ENCODE measurements around the gene LRP11. TPM values are rescaled to one million over a fixed set of nuclear protein-coding genes. Genes with fewer than 3 reads are reported as not detected.
"Not testable (repeated sequence)": the region's sequence is repeated elsewhere in the genome, so short reads cannot be mapped to it uniquely, and the experiment has no call there.

Gene LRP11
- polyA plus RNA-seq, 3 donors, result 2.2 to 11.6 (median 10.7) TPM

DNA sequence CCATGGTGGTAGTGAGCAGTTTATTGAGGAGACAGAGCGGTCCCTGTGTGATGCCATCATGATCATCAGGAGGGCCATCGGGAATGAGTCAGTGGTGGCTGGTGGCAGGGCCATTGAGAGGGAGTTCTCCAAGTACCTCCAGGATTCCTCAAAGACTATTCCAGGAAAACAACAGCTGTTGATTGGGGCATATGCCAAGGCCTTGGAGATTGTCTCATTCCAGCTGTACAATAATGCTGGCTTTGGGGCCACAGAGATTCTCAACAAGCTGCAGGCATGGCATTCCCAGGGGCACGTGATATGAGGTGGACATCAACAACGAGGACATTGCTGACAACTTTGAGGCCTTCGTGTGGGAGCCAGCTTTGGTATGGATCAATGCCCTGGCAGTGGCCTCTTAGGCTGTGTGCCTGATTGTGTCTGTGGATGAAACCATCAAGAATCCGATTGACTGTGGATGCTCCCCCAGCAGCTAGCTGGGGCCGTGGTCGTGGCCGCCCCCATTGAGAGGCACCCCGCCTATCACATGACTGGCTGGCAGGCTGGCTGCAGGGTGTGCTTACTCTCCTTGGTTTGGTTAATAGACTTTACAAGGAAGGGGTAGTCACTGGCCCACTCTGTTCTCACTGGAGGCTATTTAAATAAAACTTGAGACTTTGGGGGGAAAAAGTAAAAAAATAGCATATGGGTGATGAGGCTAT lies 17.1 kb upstream of the LRP11 start:
- whole genome bisulfite sequencing, 3 donors, result 75 to 86% (median 81%) methylated on average over 10 of the region's 10 CpGs

GRCh38 chr6:149877659-149878058 lies 13.5 kb upstream of the LRP11 start:
- WGBS, 3 donors, result 91 to 95% (median 91%) methylated on average over 1 of the region's 1 CpG
- H3K27ac ChIP-seq (ENCODE audit: low read depth, low read length), result no peak overlapping the region

More for the DNA sequence above, 17.1 kb upstream of the LRP11 start:
- no peak overlapping the region for H3K27ac ChIP-seq (ENCODE audit: low read depth, low read length)

DNA sequence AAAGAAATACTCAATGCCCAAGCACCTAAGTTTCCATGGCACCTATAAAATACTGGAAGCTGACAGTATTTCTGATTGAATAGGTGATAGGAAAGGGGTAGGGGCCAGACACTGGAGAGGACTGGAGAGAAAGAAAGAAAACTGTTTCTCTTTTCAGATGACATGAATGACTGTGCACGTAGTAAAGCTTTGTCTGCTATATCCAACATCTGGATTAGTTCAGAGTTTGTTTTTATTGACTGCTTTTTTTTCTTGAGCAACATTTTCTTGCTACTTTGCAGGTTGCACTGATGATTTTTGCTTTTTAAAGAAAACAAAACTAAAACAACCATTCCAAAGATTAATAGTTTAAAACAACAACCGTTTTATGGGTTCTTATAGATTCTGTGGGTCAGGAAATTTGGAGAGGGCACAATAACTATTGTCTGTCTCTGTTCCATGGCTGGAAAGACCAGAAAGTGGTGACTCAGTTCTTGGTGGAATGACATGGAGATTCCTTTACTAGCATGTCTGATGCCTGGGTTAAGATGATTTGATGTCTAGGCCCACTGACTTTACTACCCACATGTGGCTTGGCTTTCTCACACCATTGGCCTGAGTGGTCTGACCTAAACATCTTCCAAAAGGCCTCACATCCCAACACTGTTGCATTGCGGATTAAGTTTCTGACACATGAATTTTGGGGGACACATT lies 12.2 kb upstream of the LRP11 start:
- WGBS, 3 donors, result 78 to 84% (median 83%) methylated on average over 3 of the region's 3 CpGs
- H3K27ac ChIP-seq (ENCODE audit: low read depth, low read length), result no peak overlapping the region

- 75 to 90% (median 86%) methylated on average over 1 of the region's 1 CpG for WGBS, 3 donors
- H3K27ac ChIP-seq (ENCODE audit: low read depth, low read length), result no peak overlapping the region
These were observed 8.1 kb upstream of the LRP11 start for GRCh38 chr6:149872233-149872632.

DNA sequence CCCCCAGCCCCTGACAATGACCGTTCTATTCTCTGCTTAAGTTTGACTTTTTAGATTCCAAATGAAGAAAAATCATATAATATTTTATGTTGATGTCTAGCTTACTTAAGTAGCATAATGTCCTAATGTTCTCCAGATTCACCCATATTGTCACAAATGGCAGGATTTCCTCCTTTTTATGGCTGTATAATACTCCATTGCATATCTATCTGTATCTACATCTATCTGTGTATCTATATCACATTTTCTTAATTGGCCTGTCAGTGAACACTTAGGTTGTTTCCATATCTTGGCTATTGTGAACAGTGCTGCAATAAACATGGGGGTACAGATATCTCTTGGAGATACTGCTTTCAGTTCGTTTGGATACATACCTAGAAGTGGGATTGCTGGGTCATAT lies 7.0 kb upstream of the LRP11 start:
- WGBS, 3 donors, result 79 to 92% (median 92%) methylated on average over 2 of the region's 2 CpGs
- no peak overlapping the region for H3K27ac ChIP-seq (ENCODE audit: low read depth, low read length)

- H3K27ac ChIP-seq (ENCODE audit: low read depth, low read length), result no peak overlapping the region
- 63 to 88% (median 69%) methylated on average over 10 of the region's 10 CpGs for WGBS, 3 donors
These were observed 5.2 kb upstream of the LRP11 start for GRCh38 chr6:149869275-149869892.

- 53 to 59% (median 54%) methylated on average over 4 of the region's 4 CpGs for WGBS, 3 donors
- no peak overlapping the region for H3K27ac ChIP-seq (ENCODE audit: low read depth, low read length)
These were observed 3.9 kb upstream of the LRP11 start for GRCh38 chr6:149867876-149868640.

- WGBS, 3 donors, result 14 to 17% (median 17%) methylated on average over 23 of the region's 23 CpGs
- H3K27ac ChIP-seq (ENCODE audit: low read depth, low read length), result no peak overlapping the region
These were observed 698 bp upstream of the LRP11 start for GRCh38 chr6:149864578-149865535.

DNA sequence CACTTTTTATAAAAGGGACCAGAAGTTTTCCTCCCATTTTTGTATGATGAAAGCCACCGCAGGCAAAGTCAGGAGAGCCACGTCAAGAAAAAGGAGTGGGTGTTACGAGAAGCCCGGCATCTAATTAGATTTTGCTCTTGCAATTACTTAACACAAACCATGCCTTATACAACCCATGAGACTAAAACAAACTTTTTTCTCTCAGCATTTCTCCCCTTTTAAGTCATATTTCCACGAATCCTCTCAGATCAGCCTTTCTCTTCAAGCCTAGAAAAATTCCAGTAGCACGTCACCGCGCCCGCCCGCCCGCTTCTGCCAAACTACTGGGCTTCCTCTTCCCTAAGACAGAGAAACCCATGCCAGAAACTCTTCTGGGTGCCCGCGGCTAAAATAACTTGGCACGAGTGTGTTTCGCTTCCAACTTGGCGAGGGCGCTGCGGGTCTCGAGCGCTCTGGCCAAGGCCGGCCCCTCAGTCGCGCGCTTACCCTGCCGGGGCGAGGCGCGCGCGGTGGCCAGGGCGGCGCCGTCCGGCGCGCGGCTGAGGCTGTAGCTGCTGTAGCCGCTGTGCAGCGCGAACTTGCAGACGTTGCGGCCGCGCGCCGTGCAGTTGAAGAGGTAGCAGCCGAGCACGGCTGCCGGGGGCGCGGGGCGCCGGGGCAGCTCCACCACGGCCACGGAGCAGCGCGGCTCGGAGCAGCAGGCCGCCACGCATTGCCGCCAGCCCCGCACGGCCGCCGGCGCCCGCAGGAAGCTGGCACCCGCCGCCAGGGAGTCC lies 1.0 kb downstream of the LRP11 start:
- 1% methylated on average over 63 to 69 of the region's 69 CpGs for WGBS, 3 donors
- H3K27ac ChIP-seq (ENCODE audit: low read depth, low read length), result no peak overlapping the region

DNA sequence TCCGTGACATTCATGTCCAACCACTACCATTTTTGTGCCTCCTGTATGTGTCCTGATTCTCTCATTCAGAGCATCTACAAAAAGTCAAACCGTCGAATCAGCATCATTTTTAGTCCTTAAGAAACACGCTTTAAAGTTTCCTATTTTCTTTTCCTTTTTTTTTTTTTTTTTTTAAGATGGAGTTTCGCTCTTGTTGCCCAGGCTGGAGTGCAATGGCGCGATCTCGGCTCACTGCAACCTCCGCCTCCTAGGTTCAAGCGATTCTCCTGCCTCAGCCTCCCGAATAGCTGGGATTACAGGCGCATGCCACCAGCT lies 1.8 kb downstream of the LRP11 start:
- WGBS, 3 donors, result 72 to 95% (median 90%) methylated on average over 8 to 9 of the region's 12 CpGs
- not testable (repeated sequence) for H3K27ac ChIP-seq (ENCODE audit: low read depth, low read length)

DNA sequence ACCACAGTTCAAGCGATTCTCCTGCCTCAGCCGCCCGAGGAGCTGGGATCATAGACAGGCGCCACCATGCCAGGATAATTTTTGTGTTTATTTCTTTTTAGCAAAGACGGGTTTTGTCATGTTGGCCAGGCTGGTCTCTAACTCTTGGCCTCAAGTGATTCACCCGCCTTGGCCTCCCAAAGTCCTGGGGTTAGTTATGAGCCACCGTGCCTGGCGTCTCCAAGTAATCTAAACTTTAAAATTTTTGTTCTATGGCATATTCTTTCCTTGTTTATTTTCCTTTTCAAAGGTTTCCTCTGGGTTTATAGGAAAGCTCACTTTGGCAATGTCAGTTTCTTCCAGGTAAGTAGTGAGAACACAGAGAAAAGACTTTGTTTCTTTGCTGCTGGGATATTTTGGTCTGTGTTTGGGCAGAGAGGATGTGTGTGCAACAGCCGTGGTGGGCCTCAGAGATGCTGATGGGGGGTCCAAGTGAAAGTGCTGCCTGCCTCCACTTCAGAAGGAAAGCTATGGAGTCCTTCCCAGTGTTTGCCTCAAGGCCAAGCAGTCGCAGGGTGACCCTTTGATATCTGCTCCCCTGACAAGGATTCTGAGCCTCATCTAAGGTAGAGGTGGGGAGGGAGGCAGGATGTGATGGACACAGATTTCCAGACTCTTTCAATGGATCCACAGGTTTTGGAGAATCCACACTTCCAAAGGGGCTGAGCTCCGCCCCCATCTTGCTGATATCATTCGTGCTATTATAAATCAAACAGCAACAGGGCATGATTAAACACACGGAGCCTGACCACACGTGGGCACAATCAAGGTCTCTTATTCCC lies 2.3 kb downstream of the LRP11 start:
- no peak overlapping the region for H3K27ac ChIP-seq (ENCODE audit: low read depth, low read length)
- 71 to 87% (median 87%) methylated on average over 14 of the region's 14 CpGs for WGBS, 3 donors

DNA sequence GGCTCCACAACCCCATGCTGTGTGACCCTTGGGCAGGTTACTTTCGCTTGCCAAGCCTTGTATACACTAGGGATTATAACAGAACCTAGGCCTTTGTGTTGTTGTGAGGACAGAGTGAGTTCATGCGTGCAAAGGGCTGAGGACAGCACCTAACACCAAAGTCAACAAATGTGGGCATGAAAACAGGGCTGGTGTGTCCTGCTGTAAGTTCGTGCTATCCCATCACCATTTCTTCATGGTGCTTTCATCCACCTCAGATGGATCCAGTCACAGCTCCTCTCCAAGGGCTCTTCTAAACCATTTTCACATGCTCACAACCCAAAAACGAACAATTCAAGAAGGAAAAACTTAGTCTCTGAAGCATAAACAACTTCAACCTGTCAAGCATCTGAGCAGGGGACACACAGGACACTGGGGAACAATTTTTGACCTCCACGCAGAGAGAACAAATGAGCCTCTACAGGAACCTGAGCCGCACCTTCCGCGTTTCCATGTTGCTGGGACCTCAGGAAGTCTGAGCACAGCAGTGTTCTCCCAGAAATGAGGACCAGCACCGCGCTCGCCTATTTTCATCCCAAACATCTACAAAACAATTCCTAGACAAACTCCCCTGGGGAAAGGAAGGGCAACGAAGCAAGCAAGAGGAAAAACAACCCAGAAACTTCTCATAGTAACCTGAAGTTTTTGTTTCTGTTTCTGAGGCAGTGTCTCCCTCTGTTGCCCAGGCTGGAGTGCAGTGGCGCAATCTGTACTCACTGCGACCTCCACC lies 3.1 kb downstream of the LRP11 start:
- H3K27ac ChIP-seq (ENCODE audit: low read depth, low read length), result no peak overlapping the region
- 86 to 89% (median 86%) methylated on average over 14 of the region's 14 CpGs for WGBS, 3 donors

DNA sequence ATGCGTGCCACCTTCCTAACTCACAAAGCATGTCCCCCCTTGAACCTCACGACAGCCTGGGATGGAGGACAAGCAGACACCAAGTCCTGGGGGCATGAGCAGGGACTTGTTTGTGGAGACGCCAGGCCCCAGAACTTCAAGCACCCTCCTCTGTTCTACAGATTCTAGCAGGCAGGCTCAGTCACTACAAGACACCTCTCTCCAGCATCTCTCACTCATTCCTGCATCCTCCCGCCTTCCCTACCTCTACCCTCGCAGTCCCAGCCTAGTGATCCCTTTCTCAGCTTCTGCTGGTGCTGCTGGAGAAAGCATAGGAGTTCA lies 3.7 kb downstream of the LRP11 start:
- no peak overlapping the region for H3K27ac ChIP-seq (ENCODE audit: low read depth, low read length)
- 87 to 96% (median 92%) methylated on average over 5 of the region's 5 CpGs for WGBS, 3 donors

DNA sequence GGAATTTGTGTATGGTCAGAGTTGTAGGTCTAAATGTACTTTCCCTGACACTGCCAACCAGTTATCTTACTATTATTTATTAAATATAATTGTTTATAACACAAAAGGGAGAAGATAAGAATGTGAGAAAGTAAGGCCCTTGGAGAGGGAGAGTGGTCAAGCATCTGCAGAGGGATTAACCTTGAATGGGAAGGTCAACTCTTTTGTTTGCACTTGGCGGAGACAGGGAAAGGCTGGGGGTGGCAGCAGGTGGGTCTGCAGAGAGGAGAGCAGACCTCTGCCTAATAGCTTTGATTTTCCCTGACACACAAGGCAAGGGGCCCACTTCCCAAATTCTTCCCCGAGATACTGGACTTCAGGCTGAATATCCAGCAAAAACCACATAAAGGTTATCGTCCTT lies 4.2 kb downstream of the LRP11 start:
- no peak overlapping the region for H3K27ac ChIP-seq (ENCODE audit: low read depth, low read length)
- 65 to 89% (median 83%) methylated on average over 3 of the region's 3 CpGs for WGBS, 3 donors

GRCh38 chr6:149859368-149859767 lies 4.8 kb downstream of the LRP11 start:
- no peak overlapping the region for H3K27ac ChIP-seq (ENCODE audit: low read depth, low read length)
- WGBS, 3 donors, result 42 to 92% (median 77%) methylated on average over 6 to 7 of the region's 7 CpGs

- H3K27ac ChIP-seq (ENCODE audit: low read depth, low read length), result no peak overlapping the region
- 67 to 95% (median 93%) methylated on average over 5 of the region's 5 CpGs for WGBS, 3 donors
These were observed 6.6 kb downstream of the LRP11 start for GRCh38 chr6:149857541-149857940.

Data from adipose tissue (tissue), 3 donors.